ENCODE results near the gene FIBCD1.

FIBCD1 gene

GRCh38 chr9:130884111-130884531, 54.9 kb downstream of the FIBCD1 start:
- in situ Hi-C loops (cut with MboI; ENCODE audit: low sequenced_read_pairs) = no loop called here

GRCh38 chr9:130883479-130883878, 55.6 kb downstream of the FIBCD1 start:
- in situ Hi-C loops (cut with MboI; ENCODE audit: low sequenced_read_pairs) = no loop called here

- in situ Hi-C loops (cut with MboI; ENCODE audit: low sequenced_read_pairs) = no loop called here
These were observed 56.3 kb downstream of the FIBCD1 start for GRCh38 chr9:130882696-130883225.

- in situ Hi-C loops (cut with MboI; ENCODE audit: low sequenced_read_pairs) = no loop called here
These were observed 57.5 kb downstream of the FIBCD1 start for GRCh38 chr9:130881516-130881915.

- in situ Hi-C loops (cut with MboI; ENCODE audit: low sequenced_read_pairs) = no loop called here
These were observed 58.3 kb downstream of the FIBCD1 start for GRCh38 chr9:130880599-130881220.

- in situ Hi-C loops (cut with MboI; ENCODE audit: low sequenced_read_pairs) = no loop called here
These were observed 59.1 kb downstream of the FIBCD1 start for GRCh38 chr9:130879863-130880411.

GRCh38 chr9:130878295-130878694, 60.8 kb downstream of the FIBCD1 start:
- in situ Hi-C loops (cut with MboI; ENCODE audit: low sequenced_read_pairs) = no loop called here

GRCh38 chr9:130877300-130877699, 61.7 kb downstream of the FIBCD1 start:
- in situ Hi-C loops (cut with MboI; ENCODE audit: low sequenced_read_pairs) = no loop called here

- in situ Hi-C loops (cut with MboI; ENCODE audit: low sequenced_read_pairs) = no loop called here
These were observed 64.3 kb downstream of the FIBCD1 start for GRCh38 chr9:130874783-130875182.

- in situ Hi-C loops (cut with MboI; ENCODE audit: low sequenced_read_pairs) = no loop called here
These were observed 65.1 kb downstream of the FIBCD1 start for GRCh38 chr9:130873966-130874365.

GRCh38 chr9:130872912-130873503, 66.0 kb downstream of the FIBCD1 start:
- in situ Hi-C loops (cut with MboI; ENCODE audit: low sequenced_read_pairs) = no loop called here

- in situ Hi-C loops (cut with MboI; ENCODE audit: low sequenced_read_pairs) = no loop called here
These were observed 66.5 kb downstream of the FIBCD1 start for GRCh38 chr9:130872508-130872907.

- in situ Hi-C loops (cut with MboI; ENCODE audit: low sequenced_read_pairs) = no loop called here
These were observed 67.0 kb downstream of the FIBCD1 start for GRCh38 chr9:130872093-130872492.

- in situ Hi-C loops (cut with MboI; ENCODE audit: low sequenced_read_pairs) = no loop called here
These were observed 67.5 kb downstream of the FIBCD1 start for GRCh38 chr9:130871395-130872062.

- in situ Hi-C loops (cut with MboI; ENCODE audit: low sequenced_read_pairs) = no loop called here
These were observed 68.3 kb downstream of the FIBCD1 start for GRCh38 chr9:130870491-130871381.

- in situ Hi-C loops (cut with MboI; ENCODE audit: low sequenced_read_pairs) = no loop called here
These were observed 69.8 kb downstream of the FIBCD1 start for GRCh38 chr9:130869250-130869649.

- in situ Hi-C loops (cut with MboI; ENCODE audit: low sequenced_read_pairs) = no loop called here
These were observed 70.8 kb downstream of the FIBCD1 start for GRCh38 chr9:130868230-130868629.

GRCh38 chr9:130867556-130867955, 71.5 kb downstream of the FIBCD1 start:
- in situ Hi-C loops (cut with MboI; ENCODE audit: low sequenced_read_pairs) = no loop called here

GRCh38 chr9:130866474-130866965, 72.5 kb downstream of the FIBCD1 start:
- in situ Hi-C loops (cut with MboI; ENCODE audit: low sequenced_read_pairs) = no loop called here

- in situ Hi-C loops (cut with MboI; ENCODE audit: low sequenced_read_pairs) = no loop called here
These were observed 73.1 kb downstream of the FIBCD1 start for GRCh38 chr9:130865921-130866320.

- in situ Hi-C loops (cut with MboI; ENCODE audit: low sequenced_read_pairs) = no loop called here
These were observed 74.5 kb downstream of the FIBCD1 start for GRCh38 chr9:130864541-130864940.
